A172 (cell line): ENCODE measurements around the gene RNH1. TPM values are rescaled to one million over a fixed set of nuclear protein-coding genes. Genes with fewer than 3 reads are reported as not detected.

Experiments used
- total RNA-seq: library from RNA; depleted of rRNA; stranded (reverse); fragments of >200 nt; shearing (Covaris generic); gene quantifications from 2 replicates; pipeline ENCODE4 v1.2.3, GENCODE V29; 2014; rRNA removed

The RNH1 gene
- total RNA-seq, 1 experiment from 2014 or later = 316 TPM

Other genes with a start within 250 kb of the RNH1 start
- not detected in 2 replicates for gene NLRP6, start 228.8 kb downstream of the RNH1 start, total RNA-seq
- 13.0 and 14.2 TPM in 2 replicates for gene PGGHG, start 218.1 kb downstream of the RNH1 start, total RNA-seq
- not detected in 2 replicates for gene IFITM5, start 207.7 kb downstream of the RNH1 start, total RNA-seq
- 17.6 and 22.6 TPM in 2 replicates for gene IFITM2, start 199.4 kb downstream of the RNH1 start, total RNA-seq
- 3.1 and 4.5 TPM in 2 replicates for gene IFITM1, start 193.2 kb downstream of the RNH1 start, total RNA-seq
- gene IFITM3, start 186.4 kb downstream of the RNH1 start, total RNA-seq = 63.1 and 73.6 TPM in 2 replicates
- gene B4GALNT4, start 137.7 kb downstream of the RNH1 start, total RNA-seq = 27.9 and 40.8 TPM in 2 replicates
- 39.8 and 44.0 TPM in 2 replicates for gene PKP3, start 113.0 kb downstream of the RNH1 start, total RNA-seq
- 3.8 and 3.9 TPM in 2 replicates for gene SIGIRR, start 92.2 kb downstream of the RNH1 start, total RNA-seq
- gene ANO9, start 65.2 kb downstream of the RNH1 start, total RNA-seq = 0.19 TPM in 1 of 2 replicates, not detected in the other
- gene PTDSS2, start 57.0 kb downstream of the RNH1 start, total RNA-seq = 29.7 and 30.4 TPM in 2 replicates
- gene HRAS, start 28.3 kb upstream of the RNH1 start, total RNA-seq = 74.6 and 99.9 TPM in 2 replicates
- not detected in 2 replicates for gene LRRC56, start 30.3 kb upstream of the RNH1 start, total RNA-seq
- 2.4 and 4.4 TPM in 2 replicates for gene LMNTD2, start 53.5 kb upstream of the RNH1 start, total RNA-seq
- 24.9 and 43.9 TPM in 2 replicates for gene RASSF7, start 53.7 kb upstream of the RNH1 start, total RNA-seq
- gene PHRF1, start 69.2 kb upstream of the RNH1 start, total RNA-seq = 12.8 and 14.9 TPM in 2 replicates
- gene IRF7, start 108.7 kb upstream of the RNH1 start, total RNA-seq = 6.4 and 12.0 TPM in 2 replicates
- gene CDHR5, start 117.7 kb upstream of the RNH1 start, total RNA-seq = not detected in 2 replicates
- not detected in 2 replicates for gene SCT, start 119.9 kb upstream of the RNH1 start, total RNA-seq
- not detected in 2 replicates for gene DRD4, start 130.0 kb upstream of the RNH1 start, total RNA-seq
- 12.8 and 20.2 TPM in 2 replicates for gene DEAF1, start 188.0 kb upstream of the RNH1 start, total RNA-seq
- gene TMEM80, start 188.6 kb upstream of the RNH1 start, total RNA-seq = 17.1 and 17.9 TPM in 2 replicates
- 64.9 and 108 TPM in 2 replicates for gene EPS8L2, start 199.0 kb upstream of the RNH1 start, total RNA-seq
- 417 and 483 TPM in 2 replicates for gene TALDO1, start 240.2 kb upstream of the RNH1 start, total RNA-seq